ENCODE measurements around the gene PDE2A. TPM values are rescaled to one million over a fixed set of nuclear protein-coding genes. Genes with fewer than 3 reads are reported as not detected.

PDE2A gene
- total RNA-seq, 4 donors from 2014 or later: 54.0 to 339 (median 84.6) TPM

- ATAC-seq (ENCODE audit: low FRiP score): no peak
These were observed 31.5 kb upstream of the PDE2A start for GRCh38 chr11:72705442-72706365.

GRCh38 chr11:72704783-72705265, 30.6 kb upstream of the PDE2A start:
- ATAC-seq (ENCODE audit: low FRiP score) (no peak), DNase-seq (ENCODE audit: low spot score) (no peak)
- no peak for TF ChIP-seq CTCF (IDR thresholded peaks at IDR 0.05)

More at GRCh38 chr11:72705442-72706365, 31.5 kb upstream of the PDE2A start:
- DNase-seq (ENCODE audit: low spot score): no peak
- TF ChIP-seq CTCF (IDR thresholded peaks at IDR 0.05): no peak

GRCh38 chr11:72704028-72704782, 30.0 kb upstream of the PDE2A start:
- DNase-seq (ENCODE audit: low spot score): no peak
- ATAC-seq (ENCODE audit: low FRiP score): no peak
- TF ChIP-seq CTCF (IDR thresholded peaks at IDR 0.05): no peak

- DNase-seq (ENCODE audit: low spot score) (no peak), ATAC-seq (ENCODE audit: low FRiP score) (peak; percentile 60)
- TF ChIP-seq CTCF (IDR thresholded peaks at IDR 0.05): no peak
These were observed 29.2 kb upstream of the PDE2A start for GRCh38 chr11:72703267-72704008.

GRCh38 chr11:72702577-72703241, 28.5 kb upstream of the PDE2A start:
- DNase-seq (ENCODE audit: low spot score): no peak
- TF ChIP-seq CTCF (IDR thresholded peaks at IDR 0.05): no peak
- no peak for ATAC-seq (ENCODE audit: low FRiP score)

GRCh38 chr11:72702096-72702495, 27.9 kb upstream of the PDE2A start:
- DNase-seq (ENCODE audit: low spot score) (no peak), ATAC-seq (ENCODE audit: low FRiP score) (no peak)
- no peak for TF ChIP-seq CTCF (IDR thresholded peaks at IDR 0.05)

Data from omental fat pad (tissue), 4 donors.